H1 (cell line): ENCODE data around the gene VN1R2. TPM values are rescaled to one million over a fixed set of nuclear protein-coding genes. Genes with fewer than 3 reads are reported as not detected.

Experiments used
- HDAC2 ChIP-seq, 2 experiments: fragments of 300-600 bp in 1 of 2; sonication (generic) in 1 of 2; IDR thresholded peaks; 2 replicates each; pipeline ENCODE4 v1.6.1; 2011 to 2012; ENCODE audit warnings: low read depth in 2 of 2, low read length in 2 of 2, mild to moderate bottlenecking in 2 of 2, moderate library complexity in 2 of 2, borderline replicate concordance in 1 of 2, inconsistent platforms in 1 of 2
- RXRA ChIP-seq: IDR thresholded peaks from 2 replicates; pipeline ENCODE4 v1.6.1; 2011; ENCODE audit warnings: low read depth, mild to moderate bottlenecking, low read length, moderate library complexity; ENCODE audit not compliant: insufficient read depth
- SIX5 ChIP-seq: IDR thresholded peaks from 2 replicates; pipeline ENCODE4 v1.6.1; 2011; ENCODE audit warnings: mild to moderate bottlenecking, low read depth, low read length
- polyA plus RNA-seq, 7 experiments: library from polyadenylated mRNA; depleted of rRNA in 3 of 7; stranded (reverse) in 5 of 7; unstranded in 2 of 7; fragments of >200 nt in 5 of 7; fragments of 200-250 nt in 2 of 7; gene quantifications; 1 replicate in 5 of 7; 2 replicates in 1 of 7; 4 replicates in 1 of 7; pipeline versions ENCODE4 v1.2.1 to v1.2.3, GENCODE V29; 2011 to 2013; ENCODE audit warnings: missing spikeins in 2 of 7, mixed read lengths in 2 of 7
- total RNA-seq: library from RNA; stranded (reverse); fragmentation: NEBNext Ultra II Directional; extraction: Animal tissue kit (Norgen Biotek cat#: 25700); gene quantifications from 2 replicates; pipeline ENCODE4 v1.2.1, GENCODE V29; 2021

Gene VN1R2
- total and polyA plus RNA-seq, 2 of the 8 experiments (the other 6 are each of a cell fraction or from before 2014, with no cell fraction given) = not detected

DNA sequence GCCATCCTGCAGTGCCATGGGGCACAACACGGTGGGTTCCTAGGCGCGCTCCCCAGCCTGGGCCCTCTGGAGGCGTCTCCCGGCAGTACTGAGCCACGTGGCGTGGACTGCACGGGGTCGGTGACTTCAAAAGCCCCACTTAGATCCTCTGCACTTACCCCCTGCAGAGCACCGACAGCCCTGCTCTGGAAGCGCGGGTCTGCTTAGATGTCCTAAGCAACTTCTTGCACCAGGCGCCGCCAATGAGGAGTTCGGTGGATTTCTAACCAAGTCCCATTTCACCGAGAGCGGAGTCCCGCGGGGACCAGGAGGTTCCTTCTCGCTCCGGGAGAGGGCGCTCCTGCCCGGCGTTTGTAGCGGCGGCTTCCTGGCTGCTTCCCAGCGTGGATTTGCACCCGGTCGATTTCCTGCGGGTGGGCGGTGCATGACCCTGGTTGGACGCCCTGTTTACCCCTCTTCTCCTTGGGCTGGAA lies 50.3 kb downstream of the VN1R2 start (continued):
- TF ChIP-seq RXRA (no peak), SIX5 (no peak), HDAC2 (IDR thresholded peaks at IDR 0.05; ENCODE audit: borderline replicate concordance in 1 of 2, low read depth in 2 of 2, low read length in 2 of 2) (peak; percentile 82 to 85)

Other genes starting within 250 kb of the VN1R2 start
- gene ERVV-1, start 244.4 kb upstream of the VN1R2 start, total RNA-seq = not detected in 2 replicates
- not detected in 2 replicates for gene ERVV-1, start 244.4 kb upstream of the VN1R2 start, polyA plus RNA-seq (2011; rRNA removed)
- gene ERVV-2, start 213.6 kb upstream of the VN1R2 start, total RNA-seq = not detected in 2 replicates
- 0.03 TPM in 1 of 2 replicates, not detected in the other for gene ERVV-2, start 213.6 kb upstream of the VN1R2 start, polyA plus RNA-seq (2011; rRNA removed)
- 28.3 and 31.2 TPM in 2 replicates for gene ZNF160, start 154.9 kb upstream of the VN1R2 start, total RNA-seq
- 15.8 and 29.0 TPM in 2 replicates for gene ZNF160, start 154.9 kb upstream of the VN1R2 start, polyA plus RNA-seq (2011; rRNA removed)
- 9.3 and 9.7 TPM in 2 replicates for gene ZNF415, start 125.4 kb upstream of the VN1R2 start, total RNA-seq
- gene ZNF415, start 125.4 kb upstream of the VN1R2 start, polyA plus RNA-seq (2011; rRNA removed) = 3.8 and 5.8 TPM in 2 replicates
- 14.6 and 15.0 TPM in 2 replicates for gene ZNF347, start 99.2 kb upstream of the VN1R2 start, total RNA-seq
- gene ZNF347, start 99.2 kb upstream of the VN1R2 start, polyA plus RNA-seq (2011; rRNA removed) = 1.4 and 3.0 TPM in 2 replicates
- 3.7 and 6.4 TPM in 2 replicates for gene ZNF665, start 64.9 kb upstream of the VN1R2 start, total RNA-seq
- gene ZNF665, start 64.9 kb upstream of the VN1R2 start, polyA plus RNA-seq (2011; rRNA removed) = 2.4 and 2.8 TPM in 2 replicates
- gene ZNF677, start 3.4 kb upstream of the VN1R2 start, total RNA-seq = 28.0 and 29.6 TPM in 2 replicates
- 26.6 and 37.0 TPM in 2 replicates for gene ZNF677, start 3.4 kb upstream of the VN1R2 start, polyA plus RNA-seq (2011; rRNA removed)
- not detected in 2 replicates for gene VN1R4, start 9.4 kb downstream of the VN1R2 start, total RNA-seq
- gene VN1R4, start 9.4 kb downstream of the VN1R2 start, polyA plus RNA-seq (2011; rRNA removed) = not detected in 2 replicates
- 20.8 and 22.5 TPM in 2 replicates for gene ZNF845, start 75.5 kb downstream of the VN1R2 start, total RNA-seq
- 2.4 and 3.6 TPM in 2 replicates for gene ZNF845, start 75.5 kb downstream of the VN1R2 start, polyA plus RNA-seq (2011; rRNA removed)
- gene ZNF525, start 107.4 kb downstream of the VN1R2 start, total RNA-seq = 58.0 and 63.4 TPM in 2 replicates
- 5.1 and 8.2 TPM in 2 replicates for gene ZNF525, start 107.4 kb downstream of the VN1R2 start, polyA plus RNA-seq (2011; rRNA removed)
- 21.0 and 22.3 TPM in 2 replicates for gene ZNF765, start 136.9 kb downstream of the VN1R2 start, total RNA-seq
- 4.5 and 5.4 TPM in 2 replicates for gene ZNF765, start 136.9 kb downstream of the VN1R2 start, polyA plus RNA-seq (2011; rRNA removed)
- gene ZNF761, start 173.7 kb downstream of the VN1R2 start, total RNA-seq = 24.2 and 25.1 TPM in 2 replicates
- gene ZNF761, start 173.7 kb downstream of the VN1R2 start, polyA plus RNA-seq (2011; rRNA removed) = 10.8 and 11.1 TPM in 2 replicates
- gene ZNF813, start 209.4 kb downstream of the VN1R2 start, total RNA-seq = 22.1 and 22.4 TPM in 2 replicates
- 1.9 and 2.9 TPM in 2 replicates for gene ZNF813, start 209.4 kb downstream of the VN1R2 start, polyA plus RNA-seq (2011; rRNA removed)